ENCODE measurements around the gene GIMAP1.

GRCh38 chr7:150759479-150759878 lies 43.1 kb downstream of the GIMAP1 start:
- no peak for TF ChIP-seq CTCF (IDR thresholded peaks at IDR 0.05; ENCODE audit: borderline replicate concordance, extremely low read depth, low read length, poor library complexity, severe bottlenecking)
- TF ChIP-seq EZH2 (IDR thresholded peaks at IDR 0.05; ENCODE audit: borderline replicate concordance, low read depth, low read length, severe bottlenecking) = no peak
